H9 (cell line): Measurements from ENCODE around the gene FAM174B. TPM values are rescaled to one million over a fixed set of nuclear protein-coding genes. Genes with fewer than 3 reads are reported as not detected.

ENCODE experiments used
- DNase-seq: peaks from one replicate; pipeline ENCODE4 v3.0.0-alpha.2; 2017
- H2AFZ ChIP-seq: one replicate; pipeline ENCODE4 v1.6.1; 2013; ENCODE audit warnings: mild to moderate bottlenecking, low read length, control low read depth, moderate library complexity
- H2AK5ac ChIP-seq: 2 replicates; pipeline ENCODE4 v1.6.1; 2013; ENCODE audit warnings: low read length, control low read depth, mixed read lengths; ENCODE audit not compliant: insufficient read length
- H2BK120ac ChIP-seq: one replicate; pipeline ENCODE4 v1.6.1; 2013; ENCODE audit warnings: low read depth, mild to moderate bottlenecking, low read length, control low read depth, inconsistent platforms; ENCODE audit not compliant: poor library complexity, severe bottlenecking
- H2BK12ac ChIP-seq: 2 replicates; pipeline ENCODE4 v1.6.1; 2013; ENCODE audit warnings: low read length, control low read depth, mixed read lengths, low read depth; ENCODE audit not compliant: insufficient read length
- H2BK15ac ChIP-seq: 2 replicates; pipeline ENCODE4 v1.6.1; 2013; ENCODE audit warnings: low read depth, low read length, control low read depth
- H2BK20ac ChIP-seq: one replicate; pipeline ENCODE4 v1.6.1; 2013; ENCODE audit warnings: low read depth, mild to moderate bottlenecking, low read length, control low read depth, inconsistent platforms; ENCODE audit not compliant: poor library complexity, severe bottlenecking
- H2BK5ac ChIP-seq: 2 replicates; pipeline ENCODE4 v1.6.1; 2013; ENCODE audit warnings: low read length, control low read depth, mixed read lengths; ENCODE audit not compliant: insufficient read length
- H3K14ac ChIP-seq: 2 replicates; pipeline ENCODE4 v1.6.1; 2013; ENCODE audit warnings: low read length, control low read depth; ENCODE audit not compliant: insufficient read depth
- H3K18ac ChIP-seq: 2 replicates; pipeline ENCODE4 v1.6.1; 2013; ENCODE audit warnings: low read depth, mild to moderate bottlenecking, mixed read lengths, low read length, control low read depth; ENCODE audit not compliant: insufficient read length
- H3K23ac ChIP-seq: 2 replicates; pipeline ENCODE4 v1.6.1; 2013; ENCODE audit warnings: low read length, control low read depth, mixed read lengths, low read depth; ENCODE audit not compliant: insufficient read length
- H3K23me2 ChIP-seq: 2 replicates; pipeline ENCODE4 v1.6.1; 2013; ENCODE audit warnings: low read depth, mild to moderate bottlenecking, mixed read lengths, low read length, control low read depth; ENCODE audit not compliant: insufficient read length, poor library complexity, severe bottlenecking
- H3K27ac ChIP-seq: 2 replicates; pipeline ENCODE4 v1.5.1; 2013; ENCODE audit warnings: low read length, control low read depth, mixed read lengths, low read depth; ENCODE audit not compliant: insufficient read length
- H3K27me3 ChIP-seq: 2 replicates; pipeline ENCODE4 v1.6.1; 2013; ENCODE audit warnings: low read length, control low read depth, inconsistent platforms; ENCODE audit not compliant: insufficient read depth
- H3K4ac ChIP-seq: 2 replicates; pipeline ENCODE4 v1.6.1; 2013; ENCODE audit warnings: low read depth, mild to moderate bottlenecking, control low read depth, inconsistent platforms, low read length, moderate library complexity
- H3K4me1 ChIP-seq: 2 replicates; pipeline ENCODE4 v1.6.1; 2013; ENCODE audit warnings: low read length, control low read depth, inconsistent platforms; ENCODE audit not compliant: insufficient read depth
- H3K4me2 ChIP-seq: 2 replicates; pipeline ENCODE4 v1.6.1; 2013; ENCODE audit warnings: low read length, control low read depth, mixed read lengths; ENCODE audit not compliant: insufficient read length, insufficient read depth
- H3K56ac ChIP-seq: 2 replicates; pipeline ENCODE4 v1.6.1; 2013; ENCODE audit warnings: low read depth, mild to moderate bottlenecking, mixed read lengths, low read length, control low read depth; ENCODE audit not compliant: insufficient read length
- H3K79me1 ChIP-seq: 2 replicates; pipeline ENCODE4 v1.6.1; 2013; ENCODE audit warnings: low read depth, mild to moderate bottlenecking, moderate library complexity, low read length, control low read depth, inconsistent platforms; ENCODE audit not compliant: insufficient read depth, poor library complexity, severe bottlenecking
- H3K79me2 ChIP-seq: 2 replicates; pipeline ENCODE4 v1.6.1; 2013; ENCODE audit warnings: low read length, control low read depth, inconsistent platforms; ENCODE audit not compliant: insufficient read depth
- H3K9ac ChIP-seq: 2 replicates; pipeline ENCODE4 v1.6.1; 2013; ENCODE audit warnings: low read length, control low read depth, mixed read lengths; ENCODE audit not compliant: insufficient read length; ENCODE audit errors: extremely low read depth
- H3K9me3 ChIP-seq: one replicate; pipeline ENCODE4 v1.6.1; 2013; ENCODE audit warnings: low read depth, low read length, inconsistent platforms; ENCODE audit not compliant: control insufficient read depth
- H3T11ph ChIP-seq: one replicate; pipeline ENCODE4 v1.6.1; 2013; ENCODE audit warnings: mild to moderate bottlenecking, low read length, control low read depth, inconsistent platforms
- H4K20me1 ChIP-seq: one replicate; pipeline ENCODE4 v1.6.1; 2013; ENCODE audit not compliant: control insufficient read depth, insufficient read length, insufficient read depth
- H4K5ac ChIP-seq: 2 replicates; pipeline ENCODE4 v1.6.1; 2013; ENCODE audit warnings: low read depth, mild to moderate bottlenecking, mixed read lengths, low read length, control low read depth; ENCODE audit not compliant: insufficient read length
- H4K8ac ChIP-seq: replicated peaks from 2 replicates; pipeline ENCODE4 v1.6.1; 2013; ENCODE audit warnings: low read length, control low read depth, mixed read lengths, low read depth; ENCODE audit not compliant: insufficient read length
- H4K91ac ChIP-seq: 2 replicates; pipeline ENCODE4 v1.6.1; 2013; ENCODE audit warnings: low read depth, mild to moderate bottlenecking, moderate library complexity, mixed read lengths, low read length, control low read depth; ENCODE audit not compliant: insufficient read length
- H3K27ac Mint-ChIP-seq, 3 experiments: 2 replicates in 2 of 3; 3 replicates in 1 of 3; pipeline ENCODE4 v1.8.0; 2020 to 2021; ENCODE audit warnings: mixed read lengths in 3 of 3, mild to moderate bottlenecking in 1 of 3, moderate library complexity in 1 of 3
- H3K27me3 Mint-ChIP-seq: 2 replicates; pipeline ENCODE4 v1.8.0; 2021; ENCODE audit warnings: low read depth, mild to moderate bottlenecking, moderate library complexity, mixed read lengths
- H3K36me3 Mint-ChIP-seq, 3 experiments: 2 replicates in 2 of 3; 3 replicates in 1 of 3; pipeline ENCODE4 v1.8.0; 2020 to 2021; ENCODE audit warnings: low read depth in 3 of 3, mixed read lengths in 3 of 3; ENCODE audit not compliant: insufficient read depth in 1 of 3
- H3K4me1 Mint-ChIP-seq, 2 experiments: 2 replicates each; pipeline ENCODE4 v1.8.0; 2020; ENCODE audit warnings: mixed read lengths in 2 of 2
- H3K4me3 Mint-ChIP-seq, 2 experiments: 2 replicates in 1 of 2; 3 replicates in 1 of 2; pipeline ENCODE4 v1.8.0; 2020 to 2021; ENCODE audit warnings: mild to moderate bottlenecking in 2 of 2, mixed read lengths in 2 of 2, moderate library complexity in 1 of 2
- H3K9me3 Mint-ChIP-seq, 2 experiments: 2 replicates in 1 of 2; 3 replicates in 1 of 2; pipeline ENCODE4 v1.8.0; 2020; ENCODE audit warnings: mild to moderate bottlenecking in 2 of 2, mixed read lengths in 2 of 2, moderate library complexity in 1 of 2
- CTCF ChIP-seq: fragments of 200-600 bp; sonication (generic); conservative IDR thresholded peaks from 3 replicates; pipeline ENCODE4 v1.8.0; 2021; ENCODE audit warnings: antibody characterized with exemption, mild to moderate bottlenecking
- WGBS: extraction: QIAGEN DNeasy Blood & Tissue Kit; methylation state at CpG from one replicate; pipeline ENCODE4 v1.1.7; 2013; ENCODE audit warnings: missing lambda C conversion rate, low lambda C conversion rate, mixed read lengths; ENCODE audit not compliant: insufficient read length; ENCODE audit errors: extremely low coverage; 5-methylcytosine and 5-hydroxymethylcytosine counted together
- total RNA-seq: library from RNA; stranded (reverse); gene quantifications from 2 replicates; pipeline ENCODE4 v1.2.1, GENCODE V29; 2021

The FAM174B gene
- total RNA-seq, 1 experiment from 2014 or later, result 38.0 TPM

- H2BK120ac ChIP-seq, result no peak overlapping the region
- peaks cover 7% of the 10 kb centered on the region for H3K79me1 ChIP-seq
- H3T11ph ChIP-seq, result no peak overlapping the region
- no peak for DNase-seq
- no peak overlapping the region for H3K4ac ChIP-seq
- H3K56ac ChIP-seq, result no peak overlapping the region
- H3K27ac ChIP-seq, result no peak overlapping the region
- H3K4me1 ChIP-seq, result peaks cover 30% of the 10 kb centered on the region
- no peak overlapping the region for H4K91ac ChIP-seq
- peaks cover 52 to 58% of the 10 kb centered on the region in 2 experiments for H3K4me1 Mint-ChIP-seq
- H3K9me3 ChIP-seq, result no peaks in the 10 kb centered on the region
- no peaks in the 10 kb centered on the region for H3K27me3 ChIP-seq
- peak overlapping the region; percentile 38 for H2BK12ac ChIP-seq
- no peak overlapping the region for H2AFZ ChIP-seq
- peak overlapping the region; percentile 4 for H2BK5ac ChIP-seq
- H3K27ac Mint-ChIP-seq, result peak overlapping the region; percentile 29 to 76 (median 71); a peak in 6 of 7 replicates
- H3K4me2 ChIP-seq, result no peak overlapping the region
- no peaks in the 10 kb centered on the region for H3K23me2 ChIP-seq
- TF ChIP-seq CTCF, result no peak
- peaks cover 16% of the 10 kb centered on the region; the same call in 1 of the 2 replicates for H3K79me2 ChIP-seq
- no peak overlapping the region; a peak in 1 of 5 replicates for H3K4me3 Mint-ChIP-seq
- H4K20me1 ChIP-seq, result no peaks in the 10 kb centered on the region
- peaks cover 7 to 20% of the 10 kb centered on the region in 2 experiments for H3K9me3 Mint-ChIP-seq
- H4K8ac ChIP-seq, result no peak overlapping the region
- peak overlapping the region; percentile 60 for H3K18ac ChIP-seq
- 0 out of 2 replicates have a peak overlapping the region, but pooled peaks have one; percentile 21 for H2BK15ac ChIP-seq
- no peak overlapping the region for H4K5ac ChIP-seq
- WGBS, result no CpG with 5 or more reads among the region's 13 CpGs
- H3K9ac ChIP-seq, result no peak overlapping the region
- no peak overlapping the region for H2AK5ac ChIP-seq
- H2BK20ac ChIP-seq, result no peak overlapping the region
- H3K27me3 Mint-ChIP-seq, result no peaks in the 10 kb centered on the region
- H3K23ac ChIP-seq, result no peak overlapping the region
- peaks cover 5 to 18% (median 11%) of the 10 kb centered on the region in 3 experiments for H3K36me3 Mint-ChIP-seq
- peak overlapping the region; percentile 75; the same call in 1 of the 2 replicates for H3K14ac ChIP-seq
Observed at GRCh38 chr15:92643849-92644815, 11.4 kb downstream of the FAM174B start.
